Lower leg skin (tissue), 3 donors: ENCODE data around the gene SLC25A29.

Experiments
- CTCF ChIP-seq, 3 donors: fragments of 450-650 bp; IDR thresholded peaks; one replicate each; pipeline ENCODE4 v1.5.1; 2016; ENCODE audit warnings: antibody characterized with exemption in 3 of 3, mild to moderate bottlenecking in 3 of 3, moderate library complexity in 2 of 3
- POLR2A ChIP-seq, 2 donors: fragments of 450-650 bp; IDR thresholded peaks; one replicate each; pipeline ENCODE4 v1.6.1; 2016 to 2017; ENCODE audit warnings: antibody characterized with exemption in 2 of 2, mild to moderate bottlenecking in 1 of 2, moderate library complexity in 1 of 2

- no peak for TF ChIP-seq CTCF (IDR thresholded peaks at IDR 0.05)
- TF ChIP-seq POLR2A (IDR thresholded peaks at IDR 0.05), result no peak
Observed at GRCh38 chr14:100339766-100340422, 33.6 kb upstream of the SLC25A29 start.
